K562 (cell line): ENCODE data around the gene HYPK. TPM values are rescaled to one million over a fixed set of nuclear protein-coding genes. Genes with fewer than 3 reads are reported as not detected.
A peak's percentile ranks its signal among the peaks of the same experiment; 100 is the strongest.

Experiments
- ARID2 ChIP-seq: fragments of 450-650 bp; IDR thresholded peaks from 2 replicates; pipeline ENCODE4 v1.6.1; 2017; ENCODE audit warnings: antibody characterized with exemption, mild to moderate bottlenecking
- ATF1 ChIP-seq, 2 experiments: fragments of 450-650 bp in 1 of 2; IDR thresholded peaks; 2 replicates each; pipeline ENCODE4 v1.6.1; 2016; ENCODE audit warnings: missing compliant biosample characterization in 1 of 2, missing genetic modification characterization in 1 of 2
- ATF7 ChIP-seq: fragments of 450-650 bp; IDR thresholded peaks from 2 replicates; pipeline ENCODE4 v1.7.1; 2014; ENCODE audit warnings: mild to moderate bottlenecking, moderate library complexity
- BACH1 ChIP-seq: fragments of 200-800 bp; sonication (Bioruptor generic); IDR thresholded peaks from 2 replicates; pipeline ENCODE4 v1.6.1; 2016; ENCODE audit warnings: missing genetic modification characterization, missing compliant biosample characterization
- CBX5 ChIP-seq: IDR thresholded peaks from 2 replicates; pipeline ENCODE4 v1.6.1; 2014; ENCODE audit warnings: low read depth, borderline replicate concordance
- ILF3 ChIP-seq: fragments of 450-650 bp; IDR thresholded peaks from 2 replicates; pipeline ENCODE4 v1.6.1; 2018; ENCODE audit warnings: antibody characterized with exemption, mild to moderate bottlenecking, moderate library complexity, borderline replicate concordance
- KDM1A ChIP-seq, 2 experiments: fragments of 450-650 bp; IDR thresholded peaks; 2 replicates each; pipeline ENCODE4 v1.6.1; 2016; ENCODE audit warnings: mild to moderate bottlenecking in 2 of 2
- NCOR1 ChIP-seq: fragments of 450-650 bp; IDR thresholded peaks from 2 replicates; pipeline ENCODE4 v1.6.1; 2016; ENCODE audit warnings: mild to moderate bottlenecking, moderate library complexity
- RBFOX2 ChIP-seq: fragments of 200-400 bp; formaldehyde crosslinking; IDR thresholded peaks from 2 replicates; pipeline ENCODE4 v1.6.1; 2017; ENCODE audit warnings: low read depth, mild to moderate bottlenecking, low read length, moderate library complexity
- SMC3 ChIP-seq: conservative IDR thresholded peaks from 2 replicates; pipeline ENCODE4 v1.6.1; 2011; ENCODE audit warnings: low read depth, low read length, improper control_type of control experiment; ENCODE audit not compliant: insufficient read depth
- THRAP3 ChIP-seq: fragments of 450-650 bp; IDR thresholded peaks from 2 replicates; pipeline ENCODE4 v1.6.1; 2016; ENCODE audit warnings: mild to moderate bottlenecking, inconsistent platforms, borderline replicate concordance
- TRIM28 ChIP-seq: fragments of 450-650 bp; IDR thresholded peaks from 2 replicates; pipeline ENCODE4 v1.6.1; 2017
- ZFPM2 ChIP-seq: fragments of 250-450 bp; sonication (Bioruptor Pico); IDR thresholded peaks from 2 replicates; pipeline ENCODE4 v1.5.1; 2022; ENCODE audit warnings: mild to moderate bottlenecking
- ZNF121 ChIP-seq: sonication (generic); formaldehyde crosslinking; conservative IDR thresholded peaks from 2 replicates; pipeline ENCODE4 v1.8.0; 2022; ENCODE audit warnings: missing genetic modification reagents
- ZNF212 ChIP-seq: fragments of 450-650 bp; formaldehyde crosslinking; IDR thresholded peaks from 2 replicates; pipeline ENCODE4 v1.4.0; 2020; ENCODE audit warnings: mild to moderate bottlenecking
- ZNF639 ChIP-seq, 2 experiments: fragments of 200-800 bp in 1 of 2; sonication (Bioruptor generic) in 1 of 2; sonication (generic) in 1 of 2; formaldehyde crosslinking in 1 of 2; IDR thresholded peaks in 1 of 2; conservative IDR thresholded peaks in 1 of 2; 2 replicates each; pipeline versions ENCODE4 v1.5.0 to v1.6.1; 2016 to 2020; ENCODE audit warnings: missing compliant biosample characterization in 1 of 2, missing genetic modification characterization in 1 of 2, missing genetic modification reagents in 1 of 2
- ZNF707 ChIP-seq: fragments of 250-450 bp; sonication (Bioruptor Pico); conservative IDR thresholded peaks from 2 replicates; pipeline ENCODE4 v1.8.0; 2022; ENCODE audit warnings: inconsistent platforms, mild to moderate bottlenecking, moderate library complexity
- ZZZ3 ChIP-seq: fragments of 450-650 bp; IDR thresholded peaks from 2 replicates; pipeline ENCODE4 v1.6.1; 2016; ENCODE audit warnings: antibody characterized with exemption, mild to moderate bottlenecking, moderate library complexity
- polyA plus RNA-seq, 8 experiments: library from polyadenylated mRNA; depleted of rRNA in 4 of 8; stranded (reverse) in 5 of 8; unstranded in 3 of 8; fragments of >200 nt; fragmentation: Nextera tagmentation in 2 of 8; fragmentation: Illumina TruSeq in 1 of 8; extraction: Ambion mirVana in 2 of 8; extraction: Trizol in 1 of 8; gene quantifications; 2 replicates each; pipeline versions ENCODE4 v1.2.1 to v1.2.3, GENCODE V29; 2011 to 2014; ENCODE audit warnings: inconsistent platforms in 1 of 8, missing spikeins in 1 of 8
- total RNA-seq, 7 experiments: library from RNA; depleted of rRNA in 6 of 7; stranded (reverse); fragments of >200 nt in 6 of 7; fragmentation: Illumina TruSeq in 2 of 7; extraction: Trizol in 2 of 7; gene quantifications; 2 replicates each; pipeline versions ENCODE4 v1.2.1 to v1.2.3, GENCODE V29; 2011 to 2021; ENCODE audit warnings: low replicate concordance in 1 of 7
- TF ChIP-seq, protein P1 (sequence below): fragments of 200-800 bp; sonication (Bioruptor generic); IDR thresholded peaks from 2 replicates; pipeline ENCODE4 v1.6.1; 2017; ENCODE audit warnings: missing genetic modification characterization, missing compliant biosample characterization
- TF ChIP-seq, protein P2 (sequence below): fragments of 450-650 bp; formaldehyde crosslinking; IDR thresholded peaks from 2 replicates; pipeline ENCODE4 v1.4.0; 2020; ENCODE audit warnings: mild to moderate bottlenecking, moderate library complexity
- TF ChIP-seq, protein P3 (sequence below): IDR thresholded peaks from 3 replicates; pipeline ENCODE4 v1.6.1; 2011; ENCODE audit warnings: borderline replicate concordance, mild to moderate bottlenecking, moderate library complexity; ENCODE audit not compliant: insufficient read length; ENCODE audit errors: extremely low read depth

The HYPK gene
- total and polyA plus RNA-seq, 9 of the 15 experiments (the other 6 are each of a cell fraction or from before 2014, with no cell fraction given), result 7.2 to 28.0 (median 21.1) TPM

DNA sequence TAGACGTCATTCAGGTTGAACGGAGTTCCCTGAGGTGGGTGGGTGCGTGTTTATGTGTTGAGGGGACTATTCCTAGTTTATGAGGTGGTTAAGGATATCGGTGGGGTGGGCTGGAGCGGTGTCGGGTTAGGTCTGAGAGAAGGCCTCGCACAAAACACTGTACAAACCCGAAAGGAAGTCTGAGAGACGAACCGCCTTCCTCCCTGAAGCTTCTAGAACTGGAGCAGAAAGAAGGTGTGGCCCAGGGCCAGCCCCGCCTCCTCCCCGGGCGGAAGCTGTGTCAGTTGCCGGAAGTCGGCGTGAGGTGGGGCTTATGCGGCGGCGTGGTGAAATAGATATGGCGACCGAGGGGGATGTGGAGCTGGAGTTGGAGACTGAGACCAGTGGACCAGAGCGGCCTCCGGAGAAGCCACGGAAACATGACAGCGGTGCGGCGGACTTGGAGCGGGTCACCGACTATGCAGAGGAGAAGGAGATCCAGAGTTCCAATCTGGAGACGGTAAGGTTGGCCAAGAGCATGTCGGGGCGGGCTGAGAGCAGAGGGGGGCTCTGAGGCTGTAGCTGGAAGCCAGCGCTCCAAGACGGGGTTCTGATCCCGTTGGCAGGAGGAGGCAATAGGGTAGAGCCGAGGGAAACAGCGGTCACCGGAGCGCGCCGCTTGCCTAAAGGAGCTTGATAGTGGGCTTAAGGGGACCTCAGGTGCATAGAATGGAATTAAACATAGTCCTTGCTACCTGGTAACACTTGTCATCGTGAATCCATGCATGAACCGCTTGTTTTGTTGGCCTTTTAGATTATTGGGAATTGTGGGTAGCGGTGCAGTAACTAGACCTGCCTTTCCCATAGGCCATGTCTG is at the start of gene HYPK (continued):
- TF ChIP-seq, protein P1, sequence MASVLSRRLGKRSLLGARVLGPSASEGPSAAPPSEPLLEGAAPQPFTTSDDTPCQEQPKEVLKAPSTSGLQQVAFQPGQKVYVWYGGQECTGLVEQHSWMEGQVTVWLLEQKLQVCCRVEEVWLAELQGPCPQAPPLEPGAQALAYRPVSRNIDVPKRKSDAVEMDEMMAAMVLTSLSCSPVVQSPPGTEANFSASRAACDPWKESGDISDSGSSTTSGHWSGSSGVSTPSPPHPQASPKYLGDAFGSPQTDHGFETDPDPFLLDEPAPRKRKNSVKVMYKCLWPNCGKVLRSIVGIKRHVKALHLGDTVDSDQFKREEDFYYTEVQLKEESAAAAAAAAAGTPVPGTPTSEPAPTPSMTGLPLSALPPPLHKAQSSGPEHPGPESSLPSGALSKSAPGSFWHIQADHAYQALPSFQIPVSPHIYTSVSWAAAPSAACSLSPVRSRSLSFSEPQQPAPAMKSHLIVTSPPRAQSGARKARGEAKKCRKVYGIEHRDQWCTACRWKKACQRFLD (CRISPR knock-in tag), result no peak
- no peak for TF ChIP-seq ATF1 (CRISPR knock-in tag; IDR thresholded peaks at IDR 0.05)
- TF ChIP-seq ATF1 (tag; IDR thresholded peaks at IDR 0.05), result peak; percentile 80
- TF ChIP-seq BACH1 (tag), result no peak
- 0 out of 2 replicates have a peak, but pooled peaks have one; percentile 46 for TF ChIP-seq ZFPM2
- no peak for TF ChIP-seq ZZZ3
- TF ChIP-seq ATF7, result peak; percentile 57
- TF ChIP-seq ZNF707 (CRISPR knock-in tag), result no peak
- peak; percentile 57; the same call in 1 of the 2 replicates for TF ChIP-seq ILF3
- TF ChIP-seq ZNF639 (CRISPR knock-in tag; conservative IDR thresholded peaks at IDR 0.05 in 1 of 2, IDR thresholded peaks at IDR 0.05 in 1 of 2), result no peak
- 0 out of 2 replicates have a peak, but pooled peaks have one; percentile 14 for TF ChIP-seq ARID2
- TF ChIP-seq KDM1A (IDR thresholded peaks at IDR 0.05), result no peak
- peak; percentile 92 for TF ChIP-seq RBFOX2
- TF ChIP-seq, protein P2, sequence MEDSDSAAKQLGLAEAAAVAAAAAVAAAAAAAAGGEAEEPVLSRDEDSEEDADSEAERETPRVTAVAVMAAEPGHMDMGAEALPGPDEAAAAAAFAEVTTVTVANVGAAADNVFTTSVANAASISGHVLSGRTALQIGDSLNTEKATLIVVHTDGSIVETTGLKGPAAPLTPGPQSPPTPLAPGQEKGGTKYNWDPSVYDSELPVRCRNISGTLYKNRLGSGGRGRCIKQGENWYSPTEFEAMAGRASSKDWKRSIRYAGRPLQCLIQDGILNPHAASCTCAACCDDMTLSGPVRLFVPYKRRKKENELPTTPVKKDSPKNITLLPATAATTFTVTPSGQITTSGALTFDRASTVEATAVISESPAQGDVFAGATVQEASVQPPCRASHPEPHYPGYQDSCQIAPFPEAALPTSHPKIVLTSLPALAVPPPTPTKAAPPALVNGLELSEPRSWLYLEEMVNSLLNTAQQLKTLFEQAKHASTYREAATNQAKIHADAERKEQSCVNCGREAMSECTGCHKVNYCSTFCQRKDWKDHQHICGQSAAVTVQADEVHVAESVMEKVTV (CRISPR knock-in tag), result no peak
- TF ChIP-seq CBX5, result no peak
- no peak for TF ChIP-seq TRIM28
- TF ChIP-seq, protein P3, sequence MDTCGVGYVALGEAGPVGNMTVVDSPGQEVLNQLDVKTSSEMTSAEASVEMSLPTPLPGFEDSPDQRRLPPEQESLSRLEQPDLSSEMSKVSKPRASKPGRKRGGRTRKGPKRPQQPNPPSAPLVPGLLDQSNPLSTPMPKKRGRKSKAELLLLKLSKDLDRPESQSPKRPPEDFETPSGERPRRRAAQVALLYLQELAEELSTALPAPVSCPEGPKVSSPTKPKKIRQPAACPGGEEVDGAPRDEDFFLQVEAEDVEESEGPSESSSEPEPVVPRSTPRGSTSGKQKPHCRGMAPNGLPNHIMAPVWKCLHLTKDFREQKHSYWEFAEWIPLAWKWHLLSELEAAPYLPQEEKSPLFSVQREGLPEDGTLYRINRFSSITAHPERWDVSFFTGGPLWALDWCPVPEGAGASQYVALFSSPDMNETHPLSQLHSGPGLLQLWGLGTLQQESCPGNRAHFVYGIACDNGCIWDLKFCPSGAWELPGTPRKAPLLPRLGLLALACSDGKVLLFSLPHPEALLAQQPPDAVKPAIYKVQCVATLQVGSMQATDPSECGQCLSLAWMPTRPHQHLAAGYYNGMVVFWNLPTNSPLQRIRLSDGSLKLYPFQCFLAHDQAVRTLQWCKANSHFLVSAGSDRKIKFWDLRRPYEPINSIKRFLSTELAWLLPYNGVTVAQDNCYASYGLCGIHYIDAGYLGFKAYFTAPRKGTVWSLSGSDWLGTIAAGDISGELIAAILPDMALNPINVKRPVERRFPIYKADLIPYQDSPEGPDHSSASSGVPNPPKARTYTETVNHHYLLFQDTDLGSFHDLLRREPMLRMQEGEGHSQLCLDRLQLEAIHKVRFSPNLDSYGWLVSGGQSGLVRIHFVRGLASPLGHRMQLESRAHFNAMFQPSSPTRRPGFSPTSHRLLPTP, result no peak
- TF ChIP-seq THRAP3, result no peak
- no peak for TF ChIP-seq ZNF121 (CRISPR knock-in tag)
- no peak for TF ChIP-seq ZNF212 (CRISPR knock-in tag)
- TF ChIP-seq SMC3, result no peak
- TF ChIP-seq NCOR1, result 0 out of 2 replicates have a peak, but pooled peaks have one; percentile 21
